Right ventricle myocardium superior (tissue), 1 donor: ENCODE data around the gene RNF26. TPM values are rescaled to one million over a fixed set of nuclear protein-coding genes. Genes with fewer than 3 reads are reported as not detected.
A peak's percentile ranks its signal among the peaks of the same experiment; 100 is the strongest.

Experiments used
- ATAC-seq: fragments of 200-7000 bp; cut with Tn5 transposase; one replicate; pipeline ENCODE4 v1.9.1; 2020; ENCODE audit warnings: mild to moderate bottlenecking; ENCODE audit not compliant: poor library complexity
- DNase-seq: peaks from one replicate; pipeline ENCODE4 v3.0.0-alpha.2; 2020
- intact Hi-C: fragments of 100-400 bp; cut with DNase I; formaldehyde crosslinking; loops from one replicate; pipeline ENCODE4 v1.11.2; 2022
- total RNA-seq: library from RNA; stranded (reverse); fragmentation: NEBNext Ultra II Directional; extraction: Animal tissue kit (Norgen Biotek cat#: 25700); gene quantifications from one replicate; pipeline ENCODE4 v1.2.1, GENCODE V29; 2021
- donor health status: DM: no; HTN: yes; CAD: no; lungs with severe emphysema.

The RNF26 gene
- total RNA-seq, 1 donor from 2014 or later = 12.9 TPM

DNA sequence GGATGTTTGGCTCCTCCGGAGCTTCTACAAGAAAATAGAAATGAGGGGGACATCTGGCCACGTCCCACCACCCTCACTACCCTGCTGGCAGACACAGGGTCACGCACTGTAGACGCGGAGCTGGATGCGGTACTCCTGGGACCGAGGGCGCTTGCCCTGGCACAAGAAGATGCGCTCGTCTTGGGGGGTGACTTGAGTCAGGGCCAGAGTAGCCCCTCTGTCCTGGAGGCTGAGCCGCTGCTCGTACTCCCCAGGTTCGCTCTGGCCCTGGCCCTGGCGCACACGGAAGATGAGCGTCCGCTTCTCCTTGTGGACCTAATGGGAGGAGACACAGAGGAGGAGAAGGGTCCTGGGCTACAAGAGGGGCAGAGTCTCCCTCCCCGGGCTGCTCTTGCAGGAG is 19.6 kb upstream of the RNF26 start:
- no peak for DNase-seq
- intact Hi-C loops = no loop called here
- ATAC-seq = no peak

GRCh38 chr11:119315131-119316015 is 19.0 kb upstream of the RNF26 start:
- ATAC-seq = peak; percentile 44
- intact Hi-C loops = no loop called here
- DNase-seq = no peak

DNA sequence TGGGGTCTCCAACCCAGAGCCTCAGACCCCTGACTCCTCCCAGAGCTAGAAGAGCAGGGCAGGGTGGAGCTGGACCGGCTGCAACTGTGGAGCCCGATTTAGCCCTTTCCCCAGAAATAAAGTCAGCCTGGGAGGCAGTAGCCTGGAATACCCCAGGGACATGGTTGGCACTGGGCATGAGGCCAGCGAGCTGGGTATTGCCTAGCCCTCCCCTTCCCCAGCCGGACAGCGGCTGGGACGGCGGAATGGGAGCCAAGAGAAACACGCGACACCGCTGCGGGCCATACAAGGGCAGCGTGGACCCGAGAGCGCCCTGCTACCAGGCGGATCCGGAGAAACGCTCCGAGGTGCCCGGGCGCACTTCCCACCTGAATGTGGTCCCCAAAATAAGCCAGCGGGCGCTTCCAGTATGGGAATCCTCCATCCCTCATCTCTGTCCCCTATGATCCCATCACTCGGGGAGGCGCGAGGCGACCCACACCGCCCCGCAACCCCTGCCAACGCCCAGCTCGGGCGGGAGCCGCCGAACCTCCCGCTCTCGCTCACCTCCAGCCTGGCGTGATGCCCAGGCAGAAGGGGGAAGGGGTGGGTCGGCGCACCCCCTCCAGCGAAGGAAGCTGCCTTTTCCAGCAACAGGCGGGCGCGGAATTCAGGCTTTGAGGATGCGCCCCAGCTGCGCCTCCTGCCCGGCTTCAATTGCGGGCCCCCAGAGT is 18.2 kb upstream of the RNF26 start:
- DNase-seq (peak; percentile 83), ATAC-seq (peak; percentile 38)
- intact Hi-C loops = no loop called here

GRCh38 chr11:119316729-119317591 is 17.4 kb upstream of the RNF26 start, which contains the start of gene MCAM:
TSS of gene MCAM (minus strand) at chr11:119317130. CDS start at chr11:119317101, 29 bp downstream.
- DNase-seq (no peak), ATAC-seq (peak; percentile 38)
- intact Hi-C loops = no loop called here

DNA sequence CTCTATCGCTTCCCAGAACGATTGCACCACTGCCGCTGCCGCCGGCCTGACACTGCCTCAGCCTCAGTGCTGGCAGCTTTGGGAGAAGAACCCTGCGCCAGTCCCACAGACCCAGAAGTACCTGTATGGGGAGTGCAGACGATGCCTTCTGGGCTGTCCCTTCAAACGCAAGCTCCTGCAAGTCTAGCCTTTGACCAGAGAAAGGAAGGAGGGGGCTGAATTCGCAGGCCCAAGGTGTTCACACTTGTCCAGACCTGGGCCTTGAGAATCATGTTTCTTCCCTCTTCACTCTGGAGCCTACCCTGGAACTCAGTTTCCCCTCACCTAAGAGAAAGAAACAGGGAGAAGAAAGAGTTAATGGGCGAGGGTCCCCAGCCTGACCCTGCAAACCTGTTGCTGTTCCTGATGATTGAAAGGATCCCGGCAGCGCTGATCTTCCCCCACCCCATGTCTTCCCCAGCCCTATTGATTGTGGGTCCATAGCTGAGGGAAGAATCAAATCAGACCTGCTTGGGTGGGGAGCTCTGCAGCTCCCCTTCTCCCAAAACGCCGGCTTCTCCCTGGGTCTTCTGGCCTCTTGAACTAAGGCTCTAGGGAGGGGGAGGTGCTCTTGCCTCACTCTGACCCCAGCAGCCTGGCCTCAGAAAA is 16.6 kb upstream of the RNF26 start:
- intact Hi-C loops = no loop called here
- DNase-seq = no peak
- ATAC-seq = no peak

GRCh38 chr11:119318240-119319135 is 15.8 kb upstream of the RNF26 start:
- DNase-seq (no peak), ATAC-seq (no peak)
- intact Hi-C loops = no loop called here

DNA sequence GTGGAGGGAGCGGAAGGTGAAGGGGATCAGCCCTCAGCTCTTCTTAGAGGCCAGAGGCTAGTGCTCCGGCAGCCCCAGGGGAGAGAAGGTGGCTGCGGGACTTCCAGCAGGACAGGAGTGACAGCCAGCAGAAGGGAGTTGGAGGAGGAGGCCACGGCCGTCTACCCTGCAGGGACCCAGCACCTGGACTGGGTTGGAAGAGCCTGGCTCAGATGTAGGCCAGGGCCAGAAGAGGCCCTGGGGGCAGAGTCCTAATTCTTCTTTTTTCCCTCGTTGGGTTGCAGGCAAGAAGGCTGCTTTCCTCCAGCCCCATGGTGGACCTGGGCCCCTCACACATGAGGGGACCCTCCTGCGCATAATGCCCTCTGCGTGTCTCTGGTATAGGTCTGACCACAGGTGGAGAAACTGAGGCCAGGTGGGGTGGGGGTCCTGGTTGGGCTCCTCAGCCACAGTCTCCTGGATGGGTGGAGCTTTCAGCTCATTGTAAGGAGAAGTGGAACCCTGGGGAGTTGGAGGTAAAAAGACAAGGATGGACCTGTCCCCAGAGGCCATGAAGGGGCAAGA is 15.1 kb upstream of the RNF26 start:
- ATAC-seq = no peak
- intact Hi-C loops = no loop called here
- DNase-seq = no peak

DNA sequence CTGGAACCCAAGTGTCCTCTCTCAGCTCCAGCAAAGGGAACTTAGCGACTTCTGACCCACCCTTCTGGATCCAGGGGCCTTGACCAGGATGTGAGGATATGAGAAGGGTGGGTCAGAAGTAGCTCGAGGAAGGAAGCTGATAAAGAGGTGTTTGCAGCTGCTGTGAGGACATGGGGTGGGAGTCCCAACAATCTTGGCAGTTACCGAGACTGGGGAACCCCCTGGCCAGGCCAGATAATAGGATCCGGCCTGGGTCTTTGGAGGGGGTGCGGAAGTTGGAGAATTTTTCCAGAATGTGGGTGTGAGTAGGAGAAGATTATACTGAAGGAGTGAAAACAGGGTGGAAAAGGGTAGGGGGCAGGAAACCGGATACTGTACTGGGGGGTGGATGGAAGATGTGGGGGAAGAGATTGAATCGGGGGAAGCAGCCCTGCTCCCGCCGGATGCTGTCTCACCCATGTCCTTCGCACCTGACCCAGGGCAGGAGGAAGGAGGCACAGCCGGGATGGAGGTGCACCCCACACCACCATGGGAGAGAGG is 14.6 kb upstream of the RNF26 start:
- intact Hi-C loops = loop anchor here (5.0 to 10.0 kb wide), 2 partner anchors 112 to 175 kb away; partner anchors contain the start of genes ABCG4 and CBL
- no peak for ATAC-seq
- no peak for DNase-seq

DNA sequence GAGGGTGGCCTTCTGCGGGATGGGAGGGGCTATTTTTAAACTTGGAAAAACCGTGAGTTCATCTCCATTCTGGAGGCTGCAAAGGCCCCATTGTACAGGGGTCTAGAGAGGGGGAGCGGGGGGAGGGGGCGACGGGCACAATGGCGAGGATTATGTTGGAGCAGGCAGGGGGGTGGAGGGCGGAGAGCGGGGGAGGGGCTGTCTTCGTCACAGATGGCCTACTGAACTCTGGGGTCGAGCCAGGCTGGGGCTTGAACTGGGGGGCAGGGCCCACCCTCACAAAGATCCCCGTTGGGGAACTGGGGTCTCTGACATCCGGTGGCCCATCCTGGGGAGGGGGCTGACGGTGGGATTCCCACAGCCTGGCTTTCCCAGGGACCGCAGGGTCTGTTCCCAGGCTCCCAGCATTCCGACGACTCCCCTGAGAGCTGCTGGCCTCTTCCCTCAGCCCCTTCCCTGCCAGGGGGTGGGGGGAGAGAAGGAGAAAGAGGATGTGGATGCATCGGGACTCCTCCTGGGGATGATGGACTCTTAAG is 14.0 kb upstream of the RNF26 start:
- ATAC-seq (no peak), DNase-seq (no peak)

DNA sequence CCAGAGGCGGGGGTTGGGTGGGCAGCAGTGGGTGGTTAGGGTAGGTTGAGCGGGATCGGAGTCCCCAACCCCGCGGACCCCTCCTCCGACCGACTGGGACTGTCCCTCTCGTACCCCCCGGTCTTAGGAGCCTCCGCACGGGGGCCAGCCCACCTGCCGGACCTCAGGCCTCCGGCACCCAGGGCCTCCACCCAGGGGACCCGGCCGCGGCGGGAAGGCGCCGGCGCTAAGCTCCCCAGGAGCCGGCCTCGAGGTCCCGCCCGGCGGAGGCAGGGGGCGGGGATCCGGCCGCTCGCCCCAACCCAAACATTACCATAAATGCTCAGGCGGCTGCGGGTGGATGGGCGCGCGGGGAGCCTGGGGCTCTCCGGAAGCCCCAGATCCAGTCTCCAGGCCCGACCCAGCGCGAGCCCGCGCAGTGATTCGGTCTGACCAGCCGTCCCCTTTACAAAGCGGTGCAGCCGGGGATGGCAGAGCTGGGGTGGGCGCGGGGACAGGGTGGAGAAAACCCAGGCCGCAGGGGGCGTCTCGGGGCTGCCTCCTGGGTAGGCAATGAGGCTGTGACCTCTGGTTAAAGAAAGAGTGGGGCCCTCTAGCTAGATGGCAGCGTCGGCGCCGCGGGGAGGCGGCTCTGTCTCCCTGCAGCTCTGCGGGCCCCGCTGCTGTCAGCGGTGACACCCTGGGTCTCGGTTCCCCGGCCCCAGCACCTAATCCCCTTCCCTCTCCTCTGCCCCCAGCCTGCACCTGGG is 13.4 kb upstream of the RNF26 start:
- intact Hi-C loops = loop anchor here (5.0 to 10.0 kb wide), 2 partner anchors 114 to 176 kb away; partner anchors contain the start of genes ABCG4 and CBL
- ATAC-seq (peak; percentile 45), DNase-seq (peak; percentile 79)

More for the DNA sequence above, 14.0 kb upstream of the RNF26 start:
- intact Hi-C loops = loop anchor here (5.0 to 10.0 kb wide), 2 partner anchors 113 to 176 kb away; partner anchors contain the start of genes ABCG4 and CBL

- no peak for ATAC-seq
- intact Hi-C loops = loop anchor here (5.0 to 10.0 kb wide), 2 partner anchors 115 to 178 kb away; partner anchors contain the start of genes ABCG4 and CBL
Observed at GRCh38 chr11:119322360-119322739, 12.0 kb upstream of the RNF26 start.

GRCh38 chr11:119322921-119323531 is 11.3 kb upstream of the RNF26 start:
- intact Hi-C loops = loop anchor here (5.0 to 10.0 kb wide), 2 partner anchors 116 to 178 kb away; partner anchors contain the start of genes ABCG4 and CBL
- ATAC-seq = no peak
- no peak for DNase-seq

More at GRCh38 chr11:119322360-119322739, 12.0 kb upstream of the RNF26 start:
- DNase-seq = no peak

GRCh38 chr11:119323532-119324033 is 10.7 kb upstream of the RNF26 start:
- intact Hi-C loops = loop anchor here (5.0 to 10.0 kb wide), 2 partner anchors 116 to 179 kb away; partner anchors contain the start of genes ABCG4 and CBL
- ATAC-seq = peak; percentile 24
- DNase-seq = peak; percentile 78

DNA sequence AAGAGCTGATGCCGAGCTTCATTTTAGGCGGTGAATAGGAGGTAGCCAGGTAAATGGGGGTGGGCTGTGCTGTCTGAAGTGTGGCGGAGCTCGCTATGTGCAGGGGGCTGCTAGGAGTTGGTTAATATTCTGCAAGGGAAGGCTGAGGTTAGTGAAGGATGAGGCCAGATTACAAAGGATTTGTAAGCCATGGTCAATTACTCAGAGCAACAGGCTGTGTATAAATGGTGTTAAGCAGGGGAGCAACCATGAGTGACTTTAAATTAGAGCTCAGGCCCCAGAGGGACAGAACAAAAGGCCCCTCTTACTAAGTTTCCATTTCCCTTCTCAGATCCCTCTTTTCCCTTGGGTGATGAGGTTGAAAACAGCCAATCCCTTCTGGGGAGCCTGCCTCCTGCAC is 10.1 kb upstream of the RNF26 start:
- ATAC-seq = no peak
- intact Hi-C loops = loop anchor here (5.0 to 10.0 kb wide), 2 partner anchors 117 to 179 kb away; partner anchors contain the start of genes ABCG4 and CBL
- no peak for DNase-seq

DNA sequence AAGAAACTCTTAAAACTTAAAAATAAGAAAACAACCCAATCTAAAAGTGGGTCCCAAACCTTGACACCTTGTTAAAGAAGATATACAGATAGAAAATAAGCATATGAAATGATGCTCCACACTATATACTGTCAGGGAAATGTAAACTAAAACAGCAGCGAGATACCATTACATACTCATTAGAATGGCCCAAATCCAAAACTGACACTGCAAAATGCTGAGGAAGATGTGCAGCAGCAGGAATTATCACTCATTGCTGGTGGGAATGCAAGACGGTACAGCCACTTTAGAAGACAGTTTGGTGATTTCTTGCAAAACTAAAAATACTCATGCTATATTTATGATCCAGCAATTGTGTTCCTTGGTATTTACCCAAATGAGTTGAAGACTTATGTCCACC is 5.0 kb upstream of the RNF26 start:
- intact Hi-C loops = loop anchor here (10.0 kb wide), 1 partner anchor 185 kb away; the partner anchor contains the start of gene ABCG4
- no peak for ATAC-seq
- no peak for DNase-seq
